GM15510 (cell line): Measurements from ENCODE around the gene LRFN5.

Source experiments
- POLR2A ChIP-seq: IDR thresholded peaks from 3 replicates; pipeline ENCODE4 v1.6.1; 2011; ENCODE audit warnings: borderline replicate concordance; ENCODE audit not compliant: insufficient read length; ENCODE audit errors: extremely low read depth

The LRFN5 gene

DNA sequence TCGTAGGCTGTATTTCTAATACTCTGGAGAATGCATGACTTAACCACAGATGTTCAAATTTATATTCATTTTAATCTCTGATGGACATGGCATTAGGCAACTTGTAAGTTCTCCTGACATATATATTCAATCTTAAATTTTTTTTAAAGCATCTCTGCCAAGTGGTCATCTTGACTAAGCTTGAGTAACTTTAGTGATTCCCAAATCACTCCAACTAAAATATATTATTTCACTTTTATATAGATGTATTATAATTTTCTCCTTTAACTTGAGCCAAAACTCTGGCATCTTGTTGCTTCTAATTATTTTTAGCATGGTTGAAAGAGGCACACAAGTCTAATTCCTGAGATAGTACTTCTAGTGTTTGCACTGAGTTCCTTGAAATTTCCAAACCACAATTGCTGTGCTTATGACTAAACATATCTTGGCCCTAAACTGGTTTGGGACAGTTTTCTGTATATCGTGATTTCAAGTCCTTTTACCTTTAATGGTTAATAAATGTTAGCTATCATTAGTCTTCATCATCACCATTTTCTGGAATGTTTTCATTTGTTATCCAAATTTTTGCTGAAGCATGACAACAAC, 8.4 kb downstream of the LRFN5 start:
- no peak for TF ChIP-seq POLR2A

DNA sequence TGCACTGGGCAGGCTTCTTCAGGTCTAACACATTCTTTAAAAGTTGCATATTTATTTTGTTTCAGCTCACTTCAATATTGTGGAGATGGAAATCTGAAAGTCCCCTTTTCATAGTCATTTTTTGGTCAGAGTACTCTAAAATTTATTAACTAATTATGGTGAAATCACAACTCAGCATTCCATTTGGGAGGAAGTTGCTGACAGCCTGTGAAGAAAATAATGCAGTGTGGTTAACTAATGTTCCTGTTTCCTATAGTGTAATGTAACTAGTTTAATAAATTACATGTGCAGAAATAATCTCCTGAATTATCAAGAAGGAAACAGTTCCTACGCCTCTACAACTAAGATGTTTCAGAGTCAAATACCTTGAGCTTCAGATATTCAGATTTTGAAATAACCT, 17.1 kb downstream of the LRFN5 start:
- TF ChIP-seq POLR2A, result no peak

GRCh38 chr14:41629876-41630275, 23.2 kb downstream of the LRFN5 start:
- no peak for TF ChIP-seq POLR2A

GRCh38 chr14:41634286-41634685, 27.6 kb downstream of the LRFN5 start:
- TF ChIP-seq POLR2A, result no peak

GRCh38 chr14:41636492-41637392, 30.1 kb downstream of the LRFN5 start:
- TF ChIP-seq POLR2A, result no peak

DNA sequence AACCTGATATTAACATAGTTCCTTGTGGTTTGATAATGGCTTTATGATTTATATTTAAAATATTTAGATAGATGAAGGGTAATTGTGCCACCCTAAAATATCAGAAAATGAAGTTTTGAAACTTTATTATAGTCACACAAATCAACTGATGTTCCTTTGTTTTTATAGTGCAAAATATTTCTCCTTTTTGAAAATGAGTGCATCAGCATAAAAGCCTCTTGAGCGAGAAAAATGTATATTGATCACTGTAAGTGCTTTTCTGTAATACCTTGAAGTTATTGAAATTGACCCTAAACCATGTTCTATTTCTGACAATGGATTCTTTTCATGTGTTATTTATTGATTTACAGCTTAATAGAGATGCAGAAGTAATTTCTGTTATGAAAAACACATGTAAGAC, 35.0 kb downstream of the LRFN5 start:
- TF ChIP-seq POLR2A, result no peak

DNA sequence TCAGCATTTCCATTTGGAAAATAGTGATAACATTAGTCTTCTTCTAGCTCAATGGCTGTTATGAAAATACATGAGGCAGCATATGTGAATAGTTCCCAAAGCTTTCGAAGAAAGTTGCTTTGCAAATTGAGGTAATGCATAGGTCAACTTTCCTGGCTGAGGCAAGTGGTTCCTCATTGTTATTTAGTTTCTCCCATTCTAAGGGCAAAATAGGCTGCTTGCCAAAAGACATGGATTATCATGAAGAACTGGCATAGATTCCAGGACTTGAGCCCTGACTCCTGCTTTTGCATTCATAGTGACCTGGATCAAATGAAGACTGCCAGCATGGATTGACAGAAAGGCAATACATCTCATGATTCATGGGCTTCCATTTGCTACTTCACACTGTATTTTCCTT, 35.7 kb downstream of the LRFN5 start:
- TF ChIP-seq POLR2A, result no peak

GRCh38 chr14:41642789-41643188, 36.1 kb downstream of the LRFN5 start:
- no peak for TF ChIP-seq POLR2A

GRCh38 chr14:41644606-41645005, 37.9 kb downstream of the LRFN5 start:
- TF ChIP-seq POLR2A, result no peak

GRCh38 chr14:41650802-41651201, 44.1 kb downstream of the LRFN5 start:
- no peak for TF ChIP-seq POLR2A

- no peak for TF ChIP-seq POLR2A
These were observed 47.5 kb downstream of the LRFN5 start for GRCh38 chr14:41654196-41654595.

- TF ChIP-seq POLR2A, result no peak
These were observed 56.2 kb downstream of the LRFN5 start for GRCh38 chr14:41662780-41663472.

GRCh38 chr14:41663473-41663850, 56.8 kb downstream of the LRFN5 start:
- TF ChIP-seq POLR2A, result no peak

GRCh38 chr14:41666301-41666700, 59.6 kb downstream of the LRFN5 start:
- TF ChIP-seq POLR2A, result no peak

GRCh38 chr14:41668356-41668755, 61.7 kb downstream of the LRFN5 start:
- TF ChIP-seq POLR2A, result no peak

- TF ChIP-seq POLR2A, result no peak
These were observed 92.8 kb downstream of the LRFN5 start for GRCh38 chr14:41699486-41699885.

GRCh38 chr14:41718477-41719166, 111.9 kb downstream of the LRFN5 start:
- TF ChIP-seq POLR2A, result no peak
